ENCODE data around the gene CPLANE1.
A peak's percentile ranks its signal among the peaks of the same experiment; 100 is the strongest.
"Not testable (repeated sequence)": the region's sequence is repeated elsewhere in the genome, so short reads cannot be mapped to it uniquely, and the experiment has no call there.

CPLANE1 gene

DNA sequence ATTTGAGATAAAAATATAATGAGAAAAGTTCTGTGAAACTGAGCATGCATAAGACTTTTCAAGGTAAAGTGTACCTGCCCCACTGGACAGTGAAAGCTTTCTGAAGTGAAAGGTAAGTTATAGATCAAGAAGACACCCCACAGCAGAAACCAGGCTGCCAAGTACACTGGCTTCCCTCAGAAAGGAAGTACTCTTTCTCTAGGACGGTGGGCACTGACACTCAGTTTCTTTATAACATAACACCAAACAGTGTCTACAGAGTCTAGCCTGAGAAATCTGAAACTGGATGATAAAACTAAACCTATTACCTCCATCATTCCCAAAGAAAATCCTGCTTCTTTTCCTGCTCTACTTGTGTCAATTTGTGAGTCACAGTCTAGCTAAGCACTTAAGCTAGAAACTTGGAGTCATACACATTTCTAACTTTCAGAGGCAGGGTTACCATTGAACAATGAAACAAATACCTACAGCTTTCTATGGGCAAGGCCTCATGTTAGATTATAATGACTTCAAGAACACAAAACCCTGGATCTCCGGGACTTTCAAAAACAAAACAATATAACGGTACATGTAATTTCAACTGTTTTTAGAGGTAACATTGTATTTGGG lies 136.7 kb downstream of the CPLANE1 start:
- no peak for DNase-seq

GRCh38 chr5:37111426-37112382 lies 137.5 kb downstream of the CPLANE1 start:
- DNase-seq: peak; percentile 7

- DNase-seq: no peak
These were observed 139.0 kb downstream of the CPLANE1 start for GRCh38 chr5:37110135-37110534.

GRCh38 chr5:37109338-37109737 lies 139.8 kb downstream of the CPLANE1 start:
- no peak for DNase-seq

DNA sequence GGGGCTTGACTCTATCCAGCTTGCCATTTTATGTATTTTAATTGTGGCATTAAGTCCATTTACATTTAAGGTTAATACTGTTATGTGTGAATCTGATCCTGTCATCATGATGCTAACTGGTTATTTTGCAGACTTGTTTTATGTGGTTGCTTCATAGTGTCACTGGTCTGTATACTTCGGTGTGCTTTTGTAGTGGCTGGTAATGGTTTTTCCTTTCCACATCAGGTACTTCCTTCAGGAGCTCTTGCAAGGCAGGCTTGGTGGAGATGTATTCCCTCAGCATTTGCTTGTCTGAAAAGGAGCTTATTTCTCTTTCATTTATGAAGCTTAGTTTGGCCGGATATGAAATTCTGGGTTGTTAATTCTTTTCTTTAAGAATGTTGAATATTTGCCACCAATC lies 145.9 kb downstream of the CPLANE1 start:
- no peak for DNase-seq

GRCh38 chr5:37099267-37099666 lies 149.9 kb downstream of the CPLANE1 start:
- DNase-seq: not testable (repeated sequence)

DNA sequence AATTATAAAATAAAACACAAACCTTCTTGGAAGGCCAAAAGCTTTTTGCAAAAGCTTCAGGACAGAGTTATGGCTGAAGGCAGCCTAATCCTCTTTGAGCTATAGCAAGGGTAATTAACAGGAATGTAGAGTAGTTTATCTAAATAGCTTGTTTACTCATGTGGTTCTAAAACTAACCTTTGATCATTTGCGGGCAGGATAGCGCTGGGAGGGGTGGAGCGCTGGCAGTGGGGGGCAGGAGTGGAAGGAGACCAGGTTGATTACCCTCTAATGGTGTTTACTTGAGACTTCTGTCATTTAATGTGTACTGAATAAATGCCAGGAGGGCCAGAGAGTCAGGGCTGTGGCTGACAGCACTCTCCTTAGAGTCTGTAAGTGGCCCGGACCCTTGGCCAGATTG lies 155.4 kb downstream of the CPLANE1 start:
- DNase-seq: not testable (repeated sequence)

- no peak for DNase-seq
These were observed 158.4 kb downstream of the CPLANE1 start for GRCh38 chr5:37090781-37091180.

DNA sequence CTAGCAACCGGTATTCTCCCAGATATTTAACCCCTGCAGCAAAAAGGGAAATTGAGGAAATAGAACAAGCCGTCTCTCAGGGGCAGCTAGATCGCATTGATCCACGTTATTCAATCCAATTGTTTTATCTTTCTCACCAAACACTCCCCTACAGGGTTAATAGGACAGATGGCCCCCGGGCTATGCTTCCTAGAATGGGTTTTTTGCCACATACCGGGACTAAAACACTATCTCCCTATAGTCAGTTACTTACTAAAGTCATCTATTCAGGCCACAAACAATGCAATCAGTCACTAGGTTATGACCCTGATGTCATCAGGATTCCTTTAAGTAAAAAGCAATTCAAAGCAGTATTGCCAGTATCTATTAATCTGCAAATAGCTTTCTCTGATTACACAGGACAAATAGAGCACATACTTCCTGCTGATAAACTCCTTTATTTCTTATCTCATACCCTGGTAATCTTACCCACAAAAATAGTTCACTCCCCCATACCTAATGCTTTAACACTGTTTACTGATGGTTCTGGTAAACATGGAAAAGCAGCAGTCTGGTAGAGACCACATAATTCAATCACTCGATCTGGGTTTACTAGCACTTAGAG lies 159.0 kb downstream of the CPLANE1 start:
- DNase-seq: no peak

GRCh38 chr5:37088009-37088408 lies 161.2 kb downstream of the CPLANE1 start:
- no peak for DNase-seq

- no peak for DNase-seq
These were observed 162.6 kb downstream of the CPLANE1 start for GRCh38 chr5:37086466-37087173.

DNA sequence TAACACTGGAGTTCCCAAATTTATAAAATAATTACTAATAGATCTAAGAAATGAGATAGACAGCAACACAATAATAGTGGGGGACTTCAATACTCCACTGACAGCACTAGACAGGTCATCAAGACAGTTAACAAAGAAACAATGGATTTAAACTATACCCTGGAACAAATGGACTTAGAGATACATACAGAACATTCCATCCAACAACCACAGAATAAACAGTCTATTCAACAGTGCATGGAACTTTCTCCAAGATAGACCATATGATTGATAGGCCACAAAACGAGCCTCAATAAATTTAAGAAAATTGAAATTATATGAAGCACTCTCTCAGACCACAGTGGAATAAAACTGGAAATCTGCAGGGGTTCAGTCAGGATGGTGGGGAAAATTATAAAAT lies 163.2 kb downstream of the CPLANE1 start:
- DNase-seq: not testable (repeated sequence)

DNA sequence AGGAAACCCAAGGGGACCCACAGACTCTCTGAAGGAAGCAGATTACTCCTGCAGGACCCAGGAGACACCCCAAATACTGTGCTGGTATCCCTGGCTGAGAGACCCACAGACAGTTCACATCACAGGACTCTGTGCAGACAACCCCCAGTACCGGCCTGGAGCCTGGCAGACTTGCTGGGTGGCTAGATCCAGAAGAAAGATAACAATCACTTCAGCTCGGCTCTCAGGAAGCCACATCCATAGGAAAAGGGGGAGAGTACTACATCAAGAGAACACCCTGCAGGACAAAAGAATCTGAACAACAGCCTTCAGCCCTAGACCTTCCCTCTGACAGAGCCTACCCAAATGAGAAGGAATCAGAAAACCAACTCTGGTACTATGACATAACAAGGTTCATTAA lies 166.2 kb downstream of the CPLANE1 start:
- not testable (repeated sequence) for DNase-seq

- no peak for DNase-seq
These were observed 168.5 kb downstream of the CPLANE1 start for GRCh38 chr5:37080697-37081096.

- DNase-seq: no peak
These were observed 172.0 kb downstream of the CPLANE1 start for GRCh38 chr5:37077146-37077545.

- DNase-seq: no peak
These were observed 173.7 kb downstream of the CPLANE1 start for GRCh38 chr5:37075399-37075950.

DNA sequence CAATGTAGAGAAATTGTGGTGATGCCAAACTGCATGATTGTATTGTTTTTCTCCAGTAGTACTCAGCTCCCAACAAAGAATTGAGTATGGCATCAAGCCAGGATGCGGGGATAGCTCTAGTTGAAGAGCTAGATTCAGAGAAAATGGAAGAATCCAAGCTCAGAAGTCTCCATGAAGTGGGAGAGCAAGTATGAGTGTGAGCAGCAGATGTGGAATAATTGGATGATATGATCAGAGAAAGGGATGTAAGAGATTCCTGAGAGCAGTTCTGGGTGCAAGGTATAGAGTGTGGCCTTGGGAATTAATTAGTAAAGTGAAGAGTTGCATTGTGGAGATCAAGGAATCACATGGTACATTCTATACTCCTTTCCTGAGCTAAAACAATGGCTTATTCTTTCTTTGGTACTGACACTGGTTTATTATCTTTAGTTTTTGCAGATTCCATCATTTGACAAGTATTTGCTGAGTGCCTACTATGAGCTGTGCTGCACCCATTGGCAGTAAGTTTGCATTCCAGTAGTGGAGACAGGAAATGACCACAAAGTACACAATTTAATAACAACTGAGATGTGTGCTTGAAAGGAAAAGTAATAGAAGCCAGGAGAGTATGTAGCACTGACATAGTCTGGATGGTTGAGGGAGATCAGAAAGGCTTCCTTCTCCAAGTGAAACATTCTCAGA lies 177.1 kb downstream of the CPLANE1 start:
- no peak for DNase-seq

GRCh38 chr5:37071487-37071886 lies 177.7 kb downstream of the CPLANE1 start:
- DNase-seq: no peak

DNA sequence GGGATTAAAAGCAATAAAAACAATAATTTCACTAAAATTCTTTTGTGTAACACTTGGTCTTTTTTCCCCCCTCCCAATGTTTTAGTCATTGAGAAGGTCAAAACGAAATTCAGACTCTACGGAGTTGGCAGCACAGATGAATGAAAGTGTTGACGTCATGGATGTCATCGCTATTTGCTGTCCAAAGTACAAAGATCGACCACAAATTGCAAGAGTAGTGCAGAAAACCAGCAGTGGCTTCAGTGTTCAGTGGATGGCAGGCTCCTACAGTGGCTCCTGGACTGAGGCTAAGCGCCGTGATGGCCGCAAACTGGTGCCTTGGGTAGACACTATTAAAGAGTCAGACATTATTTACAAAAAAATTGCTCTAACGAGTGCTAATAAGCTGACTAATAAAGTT lies 184.7 kb downstream of the CPLANE1 start:
- no peak for DNase-seq

- DNase-seq: no peak
These were observed 185.4 kb downstream of the CPLANE1 start for GRCh38 chr5:37063739-37064138.

GRCh38 chr5:37060030-37060429 lies 189.1 kb downstream of the CPLANE1 start:
- DNase-seq: no peak

DNA sequence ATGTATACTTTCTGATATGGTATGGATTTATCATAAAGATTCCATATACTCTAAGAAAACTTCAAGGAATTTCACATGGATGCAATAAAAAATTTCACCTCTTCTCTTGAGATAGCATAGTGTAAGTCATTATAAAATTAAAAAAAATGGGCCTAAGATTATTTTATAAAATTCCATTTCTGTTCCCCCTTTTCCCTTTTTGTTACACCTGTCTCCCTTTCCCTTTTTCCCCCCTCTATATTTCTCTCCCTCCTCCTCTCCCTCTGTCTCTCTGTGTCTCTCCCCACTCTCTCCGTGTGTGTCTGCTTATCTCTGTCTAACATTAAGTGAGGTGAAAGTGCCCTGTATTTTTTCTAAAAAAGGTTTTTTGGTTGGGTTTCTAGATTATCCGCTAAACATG lies 192.4 kb downstream of the CPLANE1 start:
- DNase-seq: no peak
